Adipose tissue (tissue), 3 donors: ENCODE measurements around the gene INAVA. TPM values are rescaled to one million over a fixed set of nuclear protein-coding genes. Genes with fewer than 3 reads are reported as not detected.

Experiments used
- H3K27ac ChIP-seq: one replicate; pipeline ENCODE4 v1.5.1; 2013; ENCODE audit warnings: low read depth, low read length
- WGBS, 3 donors: extraction: QIAGEN DNeasy Blood & Tissue Kit; methylation state at CpG; one replicate each; pipeline ENCODE4 v1.1.7; 2013; 5-methylcytosine and 5-hydroxymethylcytosine counted together
- polyA plus RNA-seq, 3 donors: library from polyadenylated mRNA; stranded (reverse); fragments of 200-250 nt; gene quantifications; one replicate each; pipeline ENCODE4 v1.2.3, GENCODE V29; 2013
- donor health status: healthy with polysubstance abuse.
- donor health status: Bipolar disorder and iron deficiency.
- donor health status: healthy.

The INAVA gene
- polyA plus RNA-seq, 3 donors: 0.34 to 11.4 (median 2.2) TPM

GRCh38 chr1:200873671-200874397 lies 20.9 kb upstream of the INAVA start:
- H3K27ac ChIP-seq: no peak overlapping the region
- WGBS, 3 donors: 15 to 16% (median 15%) methylated on average over 66 of the region's 66 CpGs

- 83 to 87% (median 87%) methylated on average over 6 of the region's 6 CpGs for WGBS, 3 donors
- H3K27ac ChIP-seq: no peak overlapping the region
These were observed 20.0 kb upstream of the INAVA start for GRCh38 chr1:200874694-200875093.

GRCh38 chr1:200875416-200875815 lies 19.3 kb upstream of the INAVA start:
- 85 to 91% (median 89%) methylated on average over 5 of the region's 5 CpGs for WGBS, 3 donors
- no peak overlapping the region for H3K27ac ChIP-seq

GRCh38 chr1:200877010-200877409 lies 17.7 kb upstream of the INAVA start:
- H3K27ac ChIP-seq: no peak overlapping the region
- WGBS, 3 donors: 68 to 81% (median 77%) methylated on average over 3 of the region's 3 CpGs

GRCh38 chr1:200877839-200878551 lies 16.7 kb upstream of the INAVA start:
- H3K27ac ChIP-seq: no peak overlapping the region
- WGBS, 3 donors: 78 to 81% (median 80%) methylated on average over 6 of the region's 6 CpGs

- WGBS, 3 donors: 51 to 71% (median 66%) methylated on average over 3 of the region's 3 CpGs
These were observed 14.5 kb upstream of the INAVA start for GRCh38 chr1:200880212-200880611.

GRCh38 chr1:200883118-200883517 lies 11.6 kb upstream of the INAVA start:
- H3K27ac ChIP-seq: no peak overlapping the region
- WGBS, 3 donors: 78 to 98% (median 96%) methylated on average over 3 of the region's 3 CpGs

More at GRCh38 chr1:200880212-200880611, 14.5 kb upstream of the INAVA start:
- H3K27ac ChIP-seq: no peak overlapping the region

GRCh38 chr1:200885623-200886402 lies 8.9 kb upstream of the INAVA start:
- WGBS, 3 donors: 90 to 93% (median 90%) methylated on average over 6 of the region's 6 CpGs
- H3K27ac ChIP-seq: no peak overlapping the region

GRCh38 chr1:200886594-200886993 lies 8.1 kb upstream of the INAVA start:
- no peak overlapping the region for H3K27ac ChIP-seq
- 88 to 97% (median 95%) methylated on average over 2 of the region's 2 CpGs for WGBS, 3 donors

GRCh38 chr1:200887036-200887435 lies 7.7 kb upstream of the INAVA start:
- H3K27ac ChIP-seq: no peak overlapping the region
- WGBS, 3 donors: 48 to 74% (median 52%) methylated on average over 11 of the region's 11 CpGs

GRCh38 chr1:200887772-200888348 lies 6.8 kb upstream of the INAVA start:
- H3K27ac ChIP-seq: no peak overlapping the region
- WGBS, 3 donors: 62 to 82% (median 63%) methylated on average over 9 of the region's 9 CpGs

GRCh38 chr1:200888349-200888838 lies 6.3 kb upstream of the INAVA start:
- WGBS, 3 donors: 39 to 80% (median 40%) methylated on average over 7 of the region's 7 CpGs
- H3K27ac ChIP-seq: no peak overlapping the region

- H3K27ac ChIP-seq: no peak overlapping the region
- 94 to 96% (median 95%) methylated on average over 2 of the region's 2 CpGs for WGBS, 3 donors
These were observed 5.1 kb upstream of the INAVA start for GRCh38 chr1:200889571-200889970.

- WGBS, 3 donors: 96 to 99% (median 97%) methylated on average over 15 of the region's 15 CpGs
- H3K27ac ChIP-seq: no peak overlapping the region
These were observed 4.7 kb upstream of the INAVA start for GRCh38 chr1:200890027-200890426.

GRCh38 chr1:200890818-200891773 lies 3.6 kb upstream of the INAVA start:
- 3 to 4% (median 3%) methylated on average over 62 to 72 of the region's 72 CpGs for WGBS, 3 donors
- H3K27ac ChIP-seq: no peak overlapping the region

GRCh38 chr1:200891774-200892157 lies 2.9 kb upstream of the INAVA start:
- 21 to 26% (median 22%) methylated on average over 8 of the region's 8 CpGs for WGBS, 3 donors
- H3K27ac ChIP-seq: no peak overlapping the region

GRCh38 chr1:200892546-200892945 lies 2.2 kb upstream of the INAVA start:
- H3K27ac ChIP-seq: no peak overlapping the region
- WGBS, 3 donors: 46 to 79% (median 49%) methylated on average over 4 of the region's 4 CpGs

GRCh38 chr1:200892958-200893357 lies 1.7 kb upstream of the INAVA start:
- H3K27ac ChIP-seq: no peak overlapping the region
